UCSD-AML1 (cell line): ENCODE data around the gene TMEM132D.

Experiments used
- DNase-seq: peaks from one replicate; lab custom pipeline; 2025; ENCODE audit not compliant: unreplicated experiment; lab: John Stamatoyannopoulos, UW

Gene TMEM132D

GRCh38 chr12:129373746-129374145 is 530.1 kb downstream of the TMEM132D start:
- no peak for DNase-seq

- no peak for DNase-seq
Observed at GRCh38 chr12:129372876-129373275, 530.9 kb downstream of the TMEM132D start.

GRCh38 chr12:129372348-129372747 is 531.5 kb downstream of the TMEM132D start:
- no peak for DNase-seq

GRCh38 chr12:129371268-129371667 is 532.6 kb downstream of the TMEM132D start:
- DNase-seq = no peak

GRCh38 chr12:129366656-129367055 is 537.2 kb downstream of the TMEM132D start:
- no peak for DNase-seq

GRCh38 chr12:129363041-129363440 is 540.8 kb downstream of the TMEM132D start:
- DNase-seq = no peak

- no peak for DNase-seq
Observed at GRCh38 chr12:129357233-129357632, 546.6 kb downstream of the TMEM132D start.

GRCh38 chr12:129351481-129351880 is 552.3 kb downstream of the TMEM132D start:
- no peak for DNase-seq

- DNase-seq = no peak
Observed at GRCh38 chr12:129339336-129339735, 564.5 kb downstream of the TMEM132D start.

GRCh38 chr12:129337413-129337812 is 566.4 kb downstream of the TMEM132D start:
- no peak for DNase-seq

- no peak for DNase-seq
Observed at GRCh38 chr12:129335773-129336172, 568.1 kb downstream of the TMEM132D start.

- DNase-seq = no peak
Observed at GRCh38 chr12:129332286-129332685, 571.5 kb downstream of the TMEM132D start.

GRCh38 chr12:129331356-129332085 is 572.3 kb downstream of the TMEM132D start:
- no peak for DNase-seq

- DNase-seq = no peak
Observed at GRCh38 chr12:129328235-129328634, 575.6 kb downstream of the TMEM132D start.

GRCh38 chr12:129325566-129325965 is 578.3 kb downstream of the TMEM132D start:
- DNase-seq = no peak

GRCh38 chr12:129312048-129312447 is 591.8 kb downstream of the TMEM132D start:
- no peak for DNase-seq

GRCh38 chr12:129310346-129310745 is 593.5 kb downstream of the TMEM132D start:
- DNase-seq = no peak

- DNase-seq = no peak
Observed at GRCh38 chr12:129305851-129306250, 598.0 kb downstream of the TMEM132D start.

GRCh38 chr12:129304529-129304928 is 599.3 kb downstream of the TMEM132D start:
- DNase-seq = no peak

- no peak for DNase-seq
Observed at GRCh38 chr12:129300011-129300410, 603.8 kb downstream of the TMEM132D start.

GRCh38 chr12:129298921-129299320 is 604.9 kb downstream of the TMEM132D start:
- DNase-seq = no peak

GRCh38 chr12:129296671-129297070 is 607.2 kb downstream of the TMEM132D start:
- DNase-seq = no peak

GRCh38 chr12:129294868-129295267 is 609.0 kb downstream of the TMEM132D start:
- no peak for DNase-seq
